ENCODE measurements around the gene LITAF.

The LITAF gene

GRCh38 chr16:11586856-11587642 lies at the start of gene LITAF:
Gene LITAF, minus strand, starts transcription at chr16:11586919. Its CDS starts 30,189 bp downstream, at chr16:11556730.
- H3K27ac Mint-ChIP-seq: peak within 1 kb of the TSS; percentile 94

DNA sequence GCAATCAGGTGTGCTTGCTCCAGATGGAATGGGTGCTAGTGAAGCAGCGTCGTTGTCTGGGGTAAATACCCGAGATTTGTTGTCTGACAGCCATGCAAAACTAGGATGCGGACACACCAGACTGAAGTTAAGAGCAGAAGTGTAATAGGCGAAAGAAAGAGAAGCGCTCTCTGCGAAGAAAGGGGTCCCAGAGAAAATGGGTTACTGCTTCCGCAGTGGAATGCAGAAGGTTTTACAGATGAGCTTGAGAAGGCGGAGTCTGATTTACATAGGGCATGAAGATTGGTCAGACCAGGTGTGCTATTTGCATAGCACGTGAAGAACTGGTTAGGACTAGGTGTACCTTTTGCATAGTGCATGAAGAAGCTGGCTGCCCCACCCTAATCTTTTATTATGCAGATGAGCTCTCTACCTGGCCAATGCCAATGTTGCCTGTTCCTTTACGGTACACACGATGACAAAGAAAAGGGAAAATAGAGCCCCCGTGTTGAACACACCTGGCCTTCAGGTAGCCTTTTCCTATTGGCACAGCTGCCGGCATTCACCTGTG lies 49.5 kb upstream of the LITAF start:
- Mint-ChIP-seq H3K27ac (no peak overlapping the region), H3K9me3 (ENCODE audit: low read depth) (no peaks in the 10 kb centered on the region), H3K36me3 (no peaks in the 10 kb centered on the region), H3K27me3 (no peaks in the 10 kb centered on the region), H3K4me1 (ENCODE audit: low read depth) (peaks cover 22% of the 10 kb centered on the region), H3K4me3 (no peak overlapping the region)

More at GRCh38 chr16:11586856-11587642, at the start of gene LITAF:
- no peaks in the 10 kb centered on the region for H3K27me3 Mint-ChIP-seq
- H3K4me3 Mint-ChIP-seq: peak within 1 kb of the TSS; percentile 90
- H3K9me3 Mint-ChIP-seq (ENCODE audit: low read depth): no peaks in the 10 kb centered on the region
- H3K4me1 Mint-ChIP-seq (ENCODE audit: low read depth): peaks cover 42% of the 10 kb centered on the region
- H3K36me3 Mint-ChIP-seq: peaks cover 2% of the 10 kb centered on the region

GRCh38 chr16:11635679-11636171 lies 49.0 kb upstream of the LITAF start:
- H3K4me3 Mint-ChIP-seq: no peak overlapping the region
- no peaks in the 10 kb centered on the region for H3K36me3 Mint-ChIP-seq
- H3K4me1 Mint-ChIP-seq (ENCODE audit: low read depth): peaks cover 21% of the 10 kb centered on the region
- no peaks in the 10 kb centered on the region for H3K9me3 Mint-ChIP-seq (ENCODE audit: low read depth)
- H3K27me3 Mint-ChIP-seq: no peaks in the 10 kb centered on the region
- no peak overlapping the region for H3K27ac Mint-ChIP-seq

- Mint-ChIP-seq H3K36me3 (no peaks in the 10 kb centered on the region), H3K9me3 (ENCODE audit: low read depth) (no peaks in the 10 kb centered on the region), H3K4me1 (ENCODE audit: low read depth) (peaks cover 25% of the 10 kb centered on the region), H3K4me3 (no peak overlapping the region), H3K27ac (no peak overlapping the region), H3K27me3 (no peaks in the 10 kb centered on the region)
Observed at GRCh38 chr16:11635113-11635652, 48.5 kb upstream of the LITAF start.

DNA sequence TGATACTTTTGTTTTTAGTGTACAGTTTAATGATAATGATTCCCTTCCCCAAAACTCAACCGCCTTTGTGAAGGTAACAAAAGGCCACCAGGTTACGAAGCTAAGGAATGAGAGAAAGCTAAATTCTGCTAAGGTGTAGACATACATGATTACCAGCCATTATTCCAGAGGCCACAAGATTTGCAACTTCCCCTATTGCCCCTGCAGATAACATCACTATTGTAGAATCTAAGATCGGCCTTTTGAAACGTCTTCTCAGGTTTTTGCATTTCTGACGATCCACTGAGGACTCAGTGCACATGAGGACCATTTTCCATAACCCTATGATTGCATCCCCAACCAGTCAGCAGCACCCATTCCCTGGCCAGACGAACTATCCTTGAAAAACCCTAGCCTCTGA lies 47.6 kb upstream of the LITAF start:
- H3K4me1 Mint-ChIP-seq (ENCODE audit: low read depth): peaks cover 31% of the 10 kb centered on the region

DNA sequence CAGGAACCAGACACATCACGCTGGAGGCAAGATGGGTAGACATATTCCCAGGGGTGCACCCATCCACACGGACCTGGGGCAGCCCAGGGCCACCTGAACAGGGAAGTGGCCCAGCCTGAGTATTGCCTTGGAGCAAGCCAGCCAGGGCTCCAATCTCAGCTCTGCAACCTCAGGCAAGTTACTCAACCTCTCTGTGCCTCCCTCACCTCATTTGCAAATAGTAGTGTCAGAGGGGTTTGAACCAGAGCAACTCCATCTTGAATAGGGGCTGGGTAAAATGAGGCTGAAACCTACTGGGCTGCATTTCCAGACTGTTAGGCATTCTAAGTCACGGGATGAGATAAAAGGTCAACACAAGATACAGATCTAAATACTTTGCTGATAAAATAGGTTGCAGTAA lies 46.4 kb upstream of the LITAF start:
- Mint-ChIP-seq H3K4me1 (ENCODE audit: low read depth) (peaks cover 37% of the 10 kb centered on the region), H3K4me3 (no peak overlapping the region), H3K9me3 (ENCODE audit: low read depth) (no peaks in the 10 kb centered on the region), H3K36me3 (no peaks in the 10 kb centered on the region), H3K27me3 (no peaks in the 10 kb centered on the region), H3K27ac (no peak overlapping the region)

More for the DNA sequence above, 47.6 kb upstream of the LITAF start:
- no peaks in the 10 kb centered on the region for H3K9me3 Mint-ChIP-seq (ENCODE audit: low read depth)
- H3K4me3 Mint-ChIP-seq: no peak overlapping the region
- no peak overlapping the region for H3K27ac Mint-ChIP-seq
- H3K27me3 Mint-ChIP-seq: no peaks in the 10 kb centered on the region
- no peaks in the 10 kb centered on the region for H3K36me3 Mint-ChIP-seq

GRCh38 chr16:11632455-11632939 lies 45.8 kb upstream of the LITAF start:
- no peak overlapping the region for H3K27ac Mint-ChIP-seq
- H3K4me3 Mint-ChIP-seq: no peak overlapping the region
- no peaks in the 10 kb centered on the region for H3K36me3 Mint-ChIP-seq
- H3K27me3 Mint-ChIP-seq: no peaks in the 10 kb centered on the region
- no peaks in the 10 kb centered on the region for H3K9me3 Mint-ChIP-seq (ENCODE audit: low read depth)
- H3K4me1 Mint-ChIP-seq (ENCODE audit: low read depth): peaks cover 39% of the 10 kb centered on the region

DNA sequence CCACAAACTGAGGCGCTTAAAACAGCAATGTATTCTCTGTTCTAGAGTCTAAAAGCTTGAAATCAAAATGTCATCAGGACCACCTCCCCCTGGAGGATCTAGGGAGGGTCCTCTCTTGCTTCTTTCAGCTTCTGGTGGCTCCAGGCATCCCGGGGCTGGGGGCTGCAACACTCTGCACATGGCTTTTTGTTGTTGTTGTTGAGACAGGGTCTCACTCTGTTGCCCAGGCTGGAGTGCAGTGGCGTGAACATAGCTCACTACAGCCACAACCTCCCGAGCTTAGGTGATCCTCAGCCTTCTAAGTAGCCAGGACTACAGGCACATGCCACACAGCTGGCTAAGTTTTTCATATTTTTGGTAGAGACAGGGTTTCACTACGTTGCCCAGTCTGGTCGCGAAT lies 44.5 kb upstream of the LITAF start:
- H3K4me3 Mint-ChIP-seq: no peak overlapping the region
- H3K27me3 Mint-ChIP-seq: no peaks in the 10 kb centered on the region
- H3K9me3 Mint-ChIP-seq (ENCODE audit: low read depth): no peaks in the 10 kb centered on the region
- H3K4me1 Mint-ChIP-seq (ENCODE audit: low read depth): peaks cover 39% of the 10 kb centered on the region
- no peaks in the 10 kb centered on the region for H3K36me3 Mint-ChIP-seq
- H3K27ac Mint-ChIP-seq: no peak overlapping the region

DNA sequence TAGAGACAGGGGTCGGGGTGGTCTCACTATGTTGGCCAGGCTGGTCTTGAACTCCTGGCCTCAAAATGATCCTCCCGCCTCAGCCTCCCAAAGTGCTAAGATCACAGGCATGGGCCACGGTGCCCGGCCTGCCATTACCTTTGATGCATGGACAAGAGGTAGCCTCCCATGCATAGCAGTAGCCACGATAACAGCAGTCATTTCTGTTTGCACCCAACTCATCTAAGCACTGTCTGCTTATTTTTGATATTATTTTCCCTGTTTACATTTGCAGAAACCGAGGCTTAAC lies 44.0 kb upstream of the LITAF start:
- Mint-ChIP-seq H3K4me3 (no peak overlapping the region), H3K4me1 (ENCODE audit: low read depth) (peaks cover 38% of the 10 kb centered on the region), H3K27ac (no peak overlapping the region), H3K36me3 (no peaks in the 10 kb centered on the region), H3K27me3 (no peaks in the 10 kb centered on the region), H3K9me3 (ENCODE audit: low read depth) (no peaks in the 10 kb centered on the region)

DNA sequence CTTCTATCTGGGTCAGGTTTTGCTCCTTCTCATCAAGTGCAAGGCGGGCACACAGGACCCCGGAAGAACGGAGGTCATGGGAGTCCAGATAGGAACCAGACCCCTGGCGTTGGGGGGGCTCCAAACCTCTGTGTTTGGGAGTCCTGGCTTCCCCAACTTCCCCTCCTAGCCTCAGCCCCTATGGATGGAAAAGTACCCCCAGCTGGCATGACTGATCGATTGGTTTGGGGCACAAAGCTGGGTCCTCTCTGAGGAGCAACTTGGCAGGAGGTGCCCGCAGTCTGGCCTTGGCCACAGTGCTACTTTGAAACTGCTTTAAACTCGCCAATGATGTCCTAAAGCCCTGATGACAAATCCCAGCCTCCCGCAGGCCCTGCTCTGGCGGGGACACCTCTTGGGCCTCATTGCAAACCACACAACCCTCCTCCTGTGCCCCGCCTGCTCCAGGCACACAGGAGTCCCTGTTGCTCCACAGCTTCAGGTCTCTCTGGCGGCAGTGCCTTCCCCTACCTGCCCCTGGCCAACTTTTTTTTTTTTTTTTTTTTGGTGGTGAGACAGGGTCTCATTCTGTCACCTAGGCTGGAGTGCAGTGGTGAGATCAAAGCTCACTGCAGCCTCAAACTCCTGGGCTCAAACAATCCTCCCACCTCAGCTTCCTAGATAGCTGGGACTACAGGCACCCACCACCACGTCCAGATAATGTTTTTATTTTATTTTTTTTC lies 43.5 kb upstream of the LITAF start:
- Mint-ChIP-seq H3K4me1 (ENCODE audit: low read depth) (peaks cover 40% of the 10 kb centered on the region), H3K36me3 (no peaks in the 10 kb centered on the region), H3K4me3 (no peak overlapping the region), H3K9me3 (ENCODE audit: low read depth) (no peaks in the 10 kb centered on the region), H3K27me3 (no peaks in the 10 kb centered on the region), H3K27ac (peak overlapping the region; percentile 10)

- Mint-ChIP-seq H3K36me3 (no peaks in the 10 kb centered on the region), H3K4me3 (peak overlapping the region; percentile 23), H3K27ac (peak overlapping the region; percentile 37), H3K27me3 (no peaks in the 10 kb centered on the region), H3K4me1 (ENCODE audit: low read depth) (peaks cover 45% of the 10 kb centered on the region), H3K9me3 (ENCODE audit: low read depth) (no peaks in the 10 kb centered on the region)
Observed at GRCh38 chr16:11629071-11630030, 42.6 kb upstream of the LITAF start.

DNA sequence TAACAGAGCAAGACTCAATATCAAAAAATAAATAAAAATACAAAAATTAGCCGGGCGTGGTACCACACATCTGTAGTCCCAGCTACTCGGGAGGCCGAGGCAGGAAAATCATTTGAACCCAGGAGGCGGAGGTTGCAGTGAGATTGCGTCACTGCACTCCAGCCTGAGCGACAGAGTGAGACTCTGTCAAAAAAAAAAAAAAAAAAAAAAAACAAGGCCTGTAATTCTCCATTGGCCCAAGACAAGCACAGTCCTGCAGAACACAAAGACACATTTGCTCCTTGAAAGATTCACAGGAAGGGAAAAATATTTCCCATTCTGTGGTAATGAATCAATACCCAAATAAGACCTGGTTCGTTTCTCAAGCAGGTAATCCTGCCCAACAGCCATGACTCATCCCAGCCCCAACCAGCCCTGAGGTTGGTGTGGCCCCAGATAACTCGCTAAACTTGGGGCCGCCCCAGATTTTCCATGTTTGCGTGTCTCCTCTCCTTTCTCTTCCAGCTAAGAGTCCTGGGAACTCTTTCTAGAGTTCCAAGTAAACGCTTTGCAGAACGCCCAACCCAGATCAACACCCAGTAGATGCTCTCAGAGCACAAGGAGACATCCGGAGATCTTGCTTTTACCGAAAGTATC lies 41.2 kb upstream of the LITAF start:
- no peaks in the 10 kb centered on the region for H3K9me3 Mint-ChIP-seq (ENCODE audit: low read depth)
- H3K4me1 Mint-ChIP-seq (ENCODE audit: low read depth): peaks cover 41% of the 10 kb centered on the region
- no peaks in the 10 kb centered on the region for H3K36me3 Mint-ChIP-seq
- H3K27me3 Mint-ChIP-seq: no peaks in the 10 kb centered on the region
- no peak overlapping the region for H3K4me3 Mint-ChIP-seq
- no peak overlapping the region for H3K27ac Mint-ChIP-seq

DNA sequence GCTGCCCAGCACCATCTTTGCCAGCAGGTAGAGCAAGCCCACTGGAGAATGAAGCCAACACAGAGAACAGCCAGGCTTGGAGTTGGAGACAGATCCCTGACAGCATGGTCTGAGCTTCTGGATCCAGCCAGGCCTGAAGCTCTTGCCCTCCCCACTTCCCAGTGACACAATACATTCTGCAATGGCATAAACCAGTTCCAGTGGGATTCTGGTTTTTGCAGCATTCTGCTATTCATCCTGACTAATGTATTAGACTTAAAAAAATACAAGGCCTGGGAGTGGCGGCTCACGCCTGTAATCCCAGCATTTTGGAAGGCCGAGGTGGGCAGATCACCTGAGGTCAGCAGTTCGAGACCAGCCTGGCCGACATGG lies 40.6 kb upstream of the LITAF start:
- no peak overlapping the region for H3K4me3 Mint-ChIP-seq
- peaks cover 45% of the 10 kb centered on the region for H3K4me1 Mint-ChIP-seq (ENCODE audit: low read depth)
- no peaks in the 10 kb centered on the region for H3K9me3 Mint-ChIP-seq (ENCODE audit: low read depth)
- H3K36me3 Mint-ChIP-seq: no peaks in the 10 kb centered on the region
- H3K27me3 Mint-ChIP-seq: no peaks in the 10 kb centered on the region
- no peak overlapping the region for H3K27ac Mint-ChIP-seq

Data from activated naive CD8-positive, alpha-beta T cell (primary cell).